HG03558 (cell line): ENCODE measurements around the gene SPIRE2.
"Not testable (repeated sequence)": the region's sequence is repeated elsewhere in the genome, so short reads cannot be mapped to it uniquely, and the experiment has no call there.

Source experiments
- ATAC-seq: cut with Tn5 transposase; IDR thresholded peaks from one replicate; pipeline ENCODE4 v1.9.1; 2021; ENCODE audit warnings: moderate number of reproducible peaks; ENCODE audit not compliant: unreplicated experiment; ENCODE audit errors: extremely low read depth

Gene SPIRE2

DNA sequence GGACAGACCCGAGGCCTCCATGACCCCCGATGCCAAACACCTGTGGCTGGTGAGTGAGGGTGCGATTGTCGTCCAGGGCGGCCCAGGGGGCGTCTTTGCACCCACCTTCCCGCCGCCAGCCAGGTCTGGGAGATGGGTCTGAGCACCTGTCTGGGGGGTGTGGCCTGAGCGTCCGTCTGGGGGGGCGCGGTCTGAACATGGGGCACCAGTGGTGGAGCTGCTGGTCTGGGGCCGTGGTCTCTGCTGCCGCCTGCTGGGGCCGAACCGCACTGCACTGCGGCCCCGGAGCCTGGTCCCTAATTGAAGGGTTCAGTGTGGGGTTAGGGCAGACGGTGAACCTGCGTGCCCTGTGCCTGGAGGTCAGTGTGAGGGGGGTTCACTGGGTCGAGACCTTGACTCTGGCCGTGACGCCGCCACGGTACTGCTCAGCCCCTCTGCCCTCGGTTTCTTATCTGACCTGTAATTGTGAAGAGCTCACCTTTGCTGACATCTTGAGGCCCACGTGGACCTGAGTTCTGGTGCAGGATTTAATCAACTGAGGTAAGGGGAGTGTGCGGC lies 32.6 kb downstream of the SPIRE2 start:
- no peak for ATAC-seq

DNA sequence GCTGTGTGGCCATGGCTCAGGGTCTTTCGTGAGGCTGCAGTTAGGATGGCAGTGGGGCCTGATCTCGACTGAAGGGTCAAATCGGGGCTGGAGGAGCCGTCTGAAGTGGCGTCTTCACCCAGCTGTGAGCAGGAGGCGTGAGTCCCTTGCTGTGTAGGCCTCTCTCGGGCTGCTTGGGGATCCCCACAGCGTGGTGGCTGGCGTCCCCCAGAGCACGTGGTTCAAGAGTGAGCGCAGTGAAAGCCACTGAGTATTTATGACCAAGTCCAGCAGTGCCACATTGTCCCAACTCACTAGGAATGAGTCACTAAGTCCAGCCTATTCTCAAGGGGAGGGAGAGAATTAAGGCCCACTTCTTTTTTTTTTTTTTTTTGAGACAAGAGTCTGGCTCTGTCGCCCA lies 33.4 kb downstream of the SPIRE2 start:
- no peak for ATAC-seq

DNA sequence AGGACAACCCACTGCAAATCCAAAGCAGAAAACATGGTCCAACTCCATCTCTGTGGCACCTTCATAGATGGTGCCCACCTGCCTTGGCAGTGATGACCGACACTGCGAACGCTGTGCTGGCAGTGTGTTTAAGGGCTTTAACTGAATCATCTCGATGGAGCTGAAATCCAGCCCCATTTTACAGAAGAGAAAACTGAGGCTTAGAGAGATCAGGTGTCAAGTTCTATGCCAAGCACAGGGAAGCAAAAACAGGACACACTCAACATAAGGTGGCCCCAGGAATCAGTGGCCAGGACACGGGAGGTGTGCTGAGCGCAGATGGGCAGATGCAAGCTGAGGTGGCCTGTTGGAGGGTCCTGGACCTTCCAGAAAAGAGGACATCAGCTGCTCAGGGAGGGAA lies 34.5 kb downstream of the SPIRE2 start:
- ATAC-seq, result no peak

DNA sequence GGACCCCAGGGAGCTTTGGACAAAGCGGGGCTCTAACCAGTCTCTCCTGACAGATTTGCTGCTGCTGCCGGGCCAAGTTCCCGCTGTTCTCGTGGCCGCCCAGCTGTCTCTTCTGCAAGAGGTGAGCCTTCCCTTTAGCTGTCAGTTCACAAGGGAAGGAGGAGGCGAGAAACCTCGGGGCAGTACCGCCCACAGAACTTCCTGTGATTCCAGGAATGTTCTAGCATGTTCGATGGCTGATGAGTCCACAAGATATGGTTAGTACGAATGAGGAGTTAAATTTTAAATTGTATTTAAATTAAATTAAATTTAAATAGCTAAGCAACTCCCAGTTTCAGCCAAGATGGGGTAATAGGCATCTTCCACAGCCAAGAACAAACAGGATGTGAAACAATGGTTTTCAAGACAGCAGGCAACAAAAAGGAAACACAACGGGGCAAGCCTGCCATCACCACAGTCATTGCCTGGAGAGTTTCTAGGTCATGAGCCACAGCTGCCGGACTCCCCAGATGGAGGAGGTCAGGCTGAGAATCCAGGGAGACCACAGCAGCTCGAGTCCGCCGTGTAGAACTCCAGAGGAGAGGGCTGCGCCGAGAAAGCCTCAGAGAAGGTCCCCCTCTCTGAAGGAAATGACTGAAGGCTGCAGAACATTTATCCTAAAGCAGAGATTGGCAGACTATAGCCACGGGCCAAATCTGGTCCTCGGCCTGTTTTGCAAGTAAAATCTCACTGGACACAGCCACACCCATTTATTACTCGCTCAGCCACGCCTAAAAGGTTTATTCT lies 35.7 kb downstream of the SPIRE2 start:
- ATAC-seq, result no peak

DNA sequence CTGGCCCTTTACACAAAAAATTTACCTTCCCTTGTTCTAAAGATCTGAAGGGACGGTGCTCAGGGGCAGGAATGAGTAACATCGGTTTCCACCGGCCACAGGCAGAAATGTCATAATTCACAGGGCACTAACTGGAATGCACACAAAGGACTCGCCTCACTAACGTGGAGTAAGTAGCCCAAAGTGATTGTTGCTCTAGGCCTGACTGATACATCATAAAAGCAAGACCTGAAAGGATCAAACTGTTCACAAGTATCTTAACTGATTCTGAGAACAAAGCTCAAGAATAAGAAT lies 36.2 kb downstream of the SPIRE2 start:
- ATAC-seq, result no peak

DNA sequence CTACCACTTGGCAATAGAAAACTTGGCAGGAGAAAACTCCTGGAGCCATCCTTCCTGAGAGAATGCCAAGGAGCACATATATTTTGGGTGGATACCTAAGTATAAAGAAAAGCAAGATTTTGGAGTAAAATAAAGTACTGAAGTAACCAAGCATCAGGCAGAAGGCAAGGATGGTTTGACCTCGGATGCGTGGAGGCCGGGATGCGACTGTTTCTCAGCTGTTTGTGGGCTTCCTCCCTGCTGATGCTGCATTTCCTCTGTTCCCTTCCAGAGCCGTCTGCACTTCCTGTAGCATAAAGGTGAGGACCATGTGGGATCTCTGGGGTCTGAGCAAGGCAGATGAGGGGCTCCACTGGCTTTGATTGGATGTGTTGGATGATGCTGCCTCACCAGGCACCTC lies 39.6 kb downstream of the SPIRE2 start:
- no peak for ATAC-seq

DNA sequence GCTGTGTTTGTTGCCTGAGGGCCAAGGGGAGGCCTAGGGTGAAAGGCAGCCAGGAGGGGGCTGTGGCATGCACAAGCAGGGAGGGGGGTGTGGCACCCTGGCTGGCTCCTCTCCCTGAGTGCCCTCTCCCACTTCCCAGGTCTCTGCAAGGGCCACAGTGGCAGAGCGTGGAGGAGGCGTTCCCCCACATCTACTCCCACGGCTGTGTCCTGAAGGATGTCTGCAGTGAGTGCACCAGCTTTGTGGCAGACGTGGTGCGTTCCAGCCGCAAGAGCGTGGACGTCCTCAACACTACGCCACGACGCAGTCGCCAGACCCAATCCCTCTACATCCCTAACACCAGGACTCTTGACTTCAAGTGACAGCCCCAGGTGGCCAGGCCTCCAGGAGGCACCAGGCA lies 41.6 kb downstream of the SPIRE2 start:
- no peak for ATAC-seq

DNA sequence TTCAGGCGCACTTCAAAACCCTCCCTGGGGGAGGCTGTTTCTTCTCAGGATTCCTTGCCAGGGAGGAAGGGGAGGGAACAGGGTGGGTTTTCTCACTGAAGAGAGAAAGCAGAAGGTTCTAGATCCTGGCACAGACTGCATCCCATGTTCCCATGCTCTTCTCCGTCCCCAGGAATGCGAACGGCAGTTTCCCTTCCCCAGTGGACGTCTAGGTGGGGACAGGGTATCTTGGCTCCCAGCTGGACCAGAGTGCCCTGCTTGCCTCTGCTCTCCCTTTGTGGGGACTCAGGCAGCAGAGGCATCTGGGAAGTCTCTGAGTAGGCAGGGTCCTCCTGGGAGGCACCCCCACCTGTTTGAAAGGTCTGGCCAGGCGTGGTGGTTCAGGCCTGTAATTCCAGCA lies 42.2 kb downstream of the SPIRE2 start:
- no peak for ATAC-seq

DNA sequence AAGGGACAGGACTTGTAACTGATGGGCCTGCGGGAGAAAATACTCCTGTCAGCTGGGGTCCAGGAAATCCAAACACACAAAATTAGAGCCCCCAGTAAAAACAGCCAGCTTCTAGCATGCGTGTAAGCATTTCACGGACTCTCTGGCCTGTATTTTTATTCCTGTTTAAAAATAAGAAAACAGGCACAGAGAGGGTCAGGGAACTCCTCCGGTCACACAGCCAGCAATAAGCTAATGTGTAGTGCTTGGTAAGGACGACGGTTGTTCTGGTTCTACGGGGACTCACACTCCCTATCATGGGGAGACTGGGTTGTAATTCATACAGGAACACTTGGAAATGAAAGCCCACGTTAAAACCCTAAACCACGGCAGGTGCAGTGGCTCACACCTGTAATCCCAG lies 43.6 kb downstream of the SPIRE2 start:
- no peak for ATAC-seq

DNA sequence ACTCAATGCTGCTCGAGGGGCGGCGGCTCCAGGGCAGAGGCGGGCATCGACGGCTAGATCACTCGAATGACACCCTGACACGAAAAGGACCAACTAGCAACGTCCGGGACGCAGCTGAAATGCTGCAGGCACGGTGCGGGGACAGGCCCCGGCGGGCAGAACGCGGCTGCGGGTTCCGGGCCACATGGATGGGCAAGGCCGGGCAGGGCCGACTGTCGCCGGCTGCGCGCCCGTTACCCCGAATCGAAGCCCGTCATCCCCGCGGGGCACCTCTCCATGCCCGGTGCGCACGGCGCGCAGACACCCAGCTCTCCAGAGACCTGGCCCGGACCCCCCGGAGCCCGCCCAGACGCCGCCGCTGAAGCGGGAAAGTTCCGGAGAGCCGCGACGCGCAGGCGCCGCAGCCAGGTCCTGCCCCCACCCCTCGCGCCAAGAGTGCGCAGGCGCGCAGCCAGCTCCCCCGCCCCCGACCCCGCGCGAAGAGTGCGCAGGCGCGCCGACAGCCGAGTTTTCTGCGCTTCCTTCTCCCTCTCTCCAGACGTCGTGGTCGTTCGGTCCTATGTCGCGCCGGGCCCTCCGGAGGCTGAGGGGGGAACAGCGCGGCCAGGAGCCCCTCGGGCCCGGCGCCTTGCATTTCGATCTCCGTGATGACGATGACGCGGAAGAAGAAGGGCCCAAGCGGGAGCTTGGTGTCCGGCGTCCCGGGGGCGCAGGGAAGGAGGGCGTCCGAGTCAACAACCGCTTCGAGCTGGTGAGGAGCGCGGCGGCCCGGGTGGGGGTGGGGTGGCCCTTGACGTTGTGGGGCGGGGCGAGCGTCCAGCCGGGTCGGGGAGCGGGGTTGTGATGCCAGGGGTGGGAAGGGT lies 45.1 kb downstream of the SPIRE2 start, which contains the start of gene TCF25:
Gene TCF25, plus strand, starts transcription at position 484 of the 863 bp plus-strand sequence. Its CDS starts 76 bp downstream, at position 560.
- peak; percentile 32 for ATAC-seq

DNA sequence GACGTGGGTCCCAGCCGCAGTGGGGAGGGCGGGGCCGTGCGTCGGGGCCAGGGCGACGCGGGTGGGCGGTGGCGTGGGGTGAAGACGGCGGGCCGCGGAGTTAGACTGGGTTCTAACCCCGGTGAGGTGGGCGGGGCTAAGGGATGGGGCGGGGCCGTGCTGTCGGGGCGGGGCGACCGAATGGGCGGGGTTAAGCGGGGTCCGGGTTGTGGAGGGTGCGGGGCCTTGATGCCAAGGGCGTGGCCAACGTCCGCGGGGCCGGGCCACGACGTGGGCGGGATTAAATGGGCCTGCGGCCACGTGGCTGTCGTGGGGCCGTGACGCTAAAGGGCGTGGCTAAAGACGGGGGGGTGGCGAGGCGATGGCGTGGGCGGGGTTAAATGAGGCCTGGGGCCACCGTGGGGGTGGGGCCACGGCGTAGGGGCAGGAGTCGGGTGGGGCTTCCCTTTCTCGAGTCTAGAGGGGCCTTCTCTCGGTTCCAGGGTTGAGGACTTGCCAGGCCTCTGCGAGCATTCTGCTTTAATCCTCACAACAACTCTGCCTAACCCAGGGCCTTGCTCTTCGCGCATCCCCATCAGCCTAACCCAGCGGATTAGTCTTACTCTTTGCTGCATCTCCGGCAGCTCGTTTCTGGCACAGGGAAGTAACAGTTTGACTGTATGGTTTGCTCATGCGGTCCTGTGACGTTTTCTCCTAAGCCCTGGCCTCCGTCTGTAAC lies 45.9 kb downstream of the SPIRE2 start:
- peak; percentile 37 for ATAC-seq

DNA sequence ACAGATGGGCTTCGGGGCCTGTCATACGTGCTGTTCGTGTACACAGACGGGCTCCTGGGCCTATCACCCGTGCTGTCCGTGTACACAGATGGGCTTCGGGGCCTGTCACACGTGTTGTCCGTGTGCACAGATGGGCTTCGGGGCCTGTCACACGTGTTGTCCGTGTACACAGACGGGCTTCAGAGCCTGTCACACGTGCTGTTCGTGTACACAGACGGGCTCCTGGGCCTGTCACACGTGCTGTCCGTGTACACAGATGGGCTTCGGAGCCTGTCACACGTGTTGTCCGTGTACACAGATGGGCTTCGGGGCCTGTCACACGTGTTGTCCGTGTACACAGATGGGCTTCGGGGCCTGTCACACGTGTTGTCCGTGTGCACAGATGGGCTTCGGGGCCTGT lies 50.8 kb downstream of the SPIRE2 start:
- not testable (repeated sequence) for ATAC-seq

DNA sequence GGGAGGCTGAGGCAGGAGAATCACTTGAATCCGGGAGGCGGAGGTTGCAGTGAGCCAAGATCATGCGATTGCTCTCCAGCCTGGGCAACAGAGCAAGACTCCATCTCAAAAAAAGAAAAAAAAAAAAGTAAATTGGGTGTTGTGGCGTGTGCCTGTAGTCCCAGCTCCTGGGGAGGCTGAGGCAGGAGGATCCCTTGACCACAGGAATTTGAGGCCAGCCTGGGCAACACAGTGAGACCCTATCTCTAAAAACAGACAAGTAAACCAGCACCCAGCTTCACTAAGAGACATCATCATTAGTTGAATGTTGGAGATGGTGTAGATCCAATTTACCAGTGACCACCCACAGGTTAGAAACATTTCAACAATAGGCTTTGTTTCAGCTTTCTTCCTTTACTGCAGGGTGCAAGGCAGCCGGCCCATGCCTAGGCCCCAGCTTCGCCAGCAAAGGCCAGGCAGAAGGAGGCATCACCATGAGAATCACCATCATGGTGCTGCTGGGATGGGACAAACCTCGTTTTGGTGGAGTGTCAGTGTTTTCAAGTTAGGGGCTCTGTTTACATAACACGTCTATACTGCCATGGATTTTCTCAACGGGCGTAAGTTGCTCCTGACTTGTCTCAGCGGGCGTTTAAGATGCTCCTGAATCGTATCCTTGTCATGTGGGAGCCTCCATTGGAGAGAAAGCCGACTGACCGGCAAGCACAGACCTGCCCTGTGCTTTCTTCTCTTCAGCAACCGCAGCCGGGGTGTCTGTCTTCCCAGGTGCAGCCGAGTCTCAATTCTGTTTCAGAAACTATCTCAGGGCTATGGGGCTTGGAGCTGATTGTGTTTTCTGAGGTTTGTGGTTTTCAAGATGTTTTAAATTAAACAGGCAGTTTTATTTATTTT lies 52.4 kb downstream of the SPIRE2 start:
- ATAC-seq, result no peak

DNA sequence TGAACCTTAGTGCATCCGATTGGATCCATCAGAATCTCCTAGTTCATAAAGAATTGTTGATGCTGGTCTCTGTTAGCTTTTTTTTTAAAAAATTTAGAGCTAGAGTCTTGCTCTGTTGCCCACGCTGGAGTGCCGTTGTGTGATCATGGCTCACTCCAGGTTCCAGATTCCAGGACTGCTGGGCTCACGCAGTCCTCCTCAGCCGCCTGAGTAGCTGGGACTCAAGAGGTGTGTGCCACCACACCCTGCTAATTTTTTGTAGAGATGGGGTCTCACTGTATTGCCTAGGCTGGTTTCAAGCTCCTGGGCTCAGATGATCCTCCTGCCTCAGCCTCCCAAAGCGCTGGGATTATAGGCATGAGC lies 53.1 kb downstream of the SPIRE2 start:
- no peak for ATAC-seq

DNA sequence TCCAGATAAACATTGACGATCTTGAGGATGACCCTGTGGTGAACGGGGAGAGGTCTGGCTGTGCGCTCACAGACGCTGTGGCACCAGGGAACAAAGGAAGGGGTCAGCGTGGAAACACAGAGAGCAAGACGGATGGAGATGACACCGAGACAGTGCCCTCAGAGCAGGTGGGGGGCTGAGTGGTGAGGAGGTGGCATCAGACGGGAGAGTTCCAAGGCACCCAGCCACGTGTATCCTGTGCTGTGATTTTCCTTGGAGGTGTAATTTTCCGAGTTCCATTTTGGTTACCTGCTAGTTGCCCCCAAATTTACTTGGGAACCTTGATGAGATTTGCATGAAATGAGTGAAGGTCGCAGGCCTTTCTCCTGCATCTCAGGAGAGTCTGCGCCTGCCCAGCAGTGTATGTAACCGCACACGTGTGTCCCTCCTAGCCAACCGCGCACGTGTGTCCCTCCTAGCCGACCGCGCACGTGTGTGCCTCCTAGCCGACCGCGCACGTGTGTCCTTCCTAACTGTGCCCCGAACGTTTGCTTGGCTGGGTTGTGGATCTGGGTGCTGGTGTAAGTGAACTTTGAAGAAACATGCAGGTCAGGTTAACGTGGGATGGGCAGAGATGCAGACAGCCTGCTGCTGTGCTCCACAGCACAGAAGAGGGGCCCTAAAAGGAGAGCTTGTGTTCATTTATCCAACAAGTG lies 55.2 kb downstream of the SPIRE2 start:
- ATAC-seq, result no peak

DNA sequence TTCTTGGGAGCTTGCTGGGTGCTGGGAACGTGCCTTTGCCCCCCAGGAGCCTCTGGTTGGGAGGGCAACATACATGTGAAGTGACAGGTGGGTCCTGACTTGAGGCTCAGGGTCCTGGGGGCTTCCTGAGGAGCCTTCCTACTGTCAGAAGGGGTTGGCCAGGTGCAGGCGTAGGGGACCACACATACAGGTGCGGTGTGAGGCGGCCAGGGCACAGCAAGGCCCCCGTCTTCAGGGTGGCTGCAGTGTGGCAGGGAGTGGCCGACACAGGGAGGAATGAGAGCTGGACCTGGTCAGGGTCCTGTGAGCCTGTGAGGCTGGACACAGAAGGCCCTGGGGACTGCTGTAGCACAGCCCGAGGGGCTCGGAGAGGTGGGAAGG lies 55.8 kb downstream of the SPIRE2 start:
- no peak for ATAC-seq

DNA sequence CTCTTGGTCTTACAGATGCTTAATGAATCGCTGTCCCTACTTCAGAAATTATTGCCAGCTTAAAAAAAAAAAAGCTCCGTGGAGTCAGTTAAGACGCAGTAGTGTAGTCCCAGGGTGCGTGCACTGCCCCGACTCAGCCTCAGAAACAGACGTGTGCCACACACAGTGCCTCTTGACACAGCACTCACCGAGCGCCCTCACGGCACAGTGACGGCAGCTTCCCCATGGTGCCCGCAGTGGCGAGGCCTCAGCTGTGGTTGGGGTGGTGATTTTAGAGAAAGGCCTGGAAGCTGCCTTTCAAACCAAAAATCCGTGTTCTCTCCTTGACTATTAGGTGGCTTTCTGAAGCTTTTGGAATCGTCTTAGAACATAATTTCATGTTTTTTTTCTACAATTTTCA lies 59.0 kb downstream of the SPIRE2 start:
- no peak for ATAC-seq

DNA sequence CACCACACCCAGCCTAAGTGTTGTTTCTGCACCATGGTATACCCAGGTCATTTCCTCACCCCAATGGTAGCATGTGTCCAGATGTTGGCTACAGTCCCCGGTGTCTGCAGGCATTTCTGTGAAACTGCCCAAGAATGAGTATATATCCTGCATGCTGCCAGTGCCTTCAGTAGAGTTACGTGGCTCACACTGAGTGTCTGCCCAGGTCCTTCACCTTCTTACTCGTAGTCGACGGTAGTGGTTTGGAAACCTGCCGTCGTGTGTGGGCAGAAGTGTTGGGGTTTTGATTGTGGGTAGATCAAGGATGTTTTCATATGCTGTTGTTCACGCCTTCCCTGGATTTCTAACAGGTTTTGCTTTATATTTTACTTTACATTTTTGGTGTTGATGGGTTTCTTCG lies 61.9 kb downstream of the SPIRE2 start:
- no peak for ATAC-seq

DNA sequence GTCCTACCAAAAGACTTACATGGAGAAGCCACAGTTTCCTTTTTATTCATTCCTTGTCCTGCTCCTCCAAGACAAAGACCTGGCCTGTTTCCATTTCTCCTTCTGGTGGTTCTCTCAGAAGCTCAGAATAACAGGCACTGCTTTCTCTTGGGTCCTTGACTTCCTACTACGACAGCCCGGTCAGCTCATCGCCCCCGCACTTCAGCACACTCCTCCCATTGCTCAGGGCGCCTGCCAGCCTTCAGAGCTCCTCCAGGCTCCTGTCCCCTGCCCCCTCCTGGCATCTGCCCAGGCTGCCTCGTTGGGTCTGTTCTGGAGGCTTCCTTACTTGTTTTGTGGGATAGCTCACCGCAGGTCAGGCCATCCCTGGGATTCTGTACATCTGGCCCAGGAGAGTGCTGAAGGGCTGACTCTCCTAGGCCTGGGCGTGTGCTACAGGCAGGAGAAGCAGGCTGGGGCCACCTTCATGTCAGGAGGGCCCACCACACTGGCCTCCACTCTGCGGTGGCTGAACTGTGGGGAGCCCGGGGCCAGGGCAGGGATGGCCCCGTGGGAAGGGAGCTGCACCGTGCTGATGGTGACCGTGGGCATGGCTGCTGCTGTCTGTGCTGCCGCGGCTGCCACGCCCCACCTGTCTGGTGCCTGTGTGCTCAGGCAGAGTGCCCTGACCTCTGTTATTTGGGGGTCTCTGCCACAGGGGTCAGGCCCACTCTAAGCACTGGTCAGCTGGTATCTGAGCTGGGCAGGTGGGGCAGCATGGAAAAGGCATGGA lies 62.8 kb downstream of the SPIRE2 start:
- ATAC-seq, result no peak
